Right cardiac atrium (tissue), 5 donors: ENCODE results near the gene OR13C8. TPM values are rescaled to one million over a fixed set of nuclear protein-coding genes. Genes with fewer than 3 reads are reported as not detected.
A peak's percentile ranks its signal among the peaks of the same experiment; 100 is the strongest.
"Not testable (repeated sequence)": the region's sequence is repeated elsewhere in the genome, so short reads cannot be mapped to it uniquely, and the experiment has no call there.

Experiments
- ATAC-seq, 2 donors: fragments of 200-7000 bp; cut with Tn5 transposase; one replicate each; pipeline versions ENCODE4 v1.8.0 to v1.9.1; 2020; ENCODE audit warnings: moderate library complexity in 2 of 2, mild to moderate bottlenecking in 1 of 2
- DNase-seq, 3 donors: peaks; one replicate each; pipeline ENCODE4 v3.0.0-alpha.2; 2020
- H3K27ac ChIP-seq: one replicate; pipeline ENCODE4 v1.5.1; 2013; ENCODE audit warnings: mild to moderate bottlenecking, low read length, control low read depth, moderate library complexity
- H3K27me3 ChIP-seq: one replicate; pipeline ENCODE4 v1.6.1; 2013; ENCODE audit not compliant: control insufficient read depth, insufficient read depth
- H3K4me1 ChIP-seq: one replicate; pipeline ENCODE4 v1.6.1; 2013; ENCODE audit warnings: low read length; ENCODE audit not compliant: control insufficient read depth, insufficient read depth
- H3K4me3 ChIP-seq: one replicate; pipeline ENCODE4 v1.5.1; 2013; ENCODE audit warnings: low read length, control low read depth
- H3K9me3 ChIP-seq: one replicate; pipeline ENCODE4 v1.6.1; 2013; ENCODE audit warnings: low read length; ENCODE audit not compliant: control insufficient read depth
- WGBS: extraction: QIAGEN DNeasy Blood & Tissue Kit; methylation state at CpG from one replicate; pipeline ENCODE4 v1.1.7; 2013; 5-methylcytosine and 5-hydroxymethylcytosine counted together
- intact Hi-C, 4 donors: fragments of 100-400 bp; cut with DNase I; formaldehyde crosslinking; loops; one replicate each; pipeline versions ENCODE4 v1.11.0 to v1.14.0; 2022 to 2023
- polyA plus RNA-seq: library from polyadenylated mRNA; stranded (reverse); fragments of 200-250 nt; gene quantifications from one replicate; pipeline ENCODE4 v1.2.3, GENCODE V29; 2013
- total RNA-seq, 4 donors: library from RNA; stranded (reverse); fragmentation: NEBNext Ultra II Directional; extraction: Animal tissue kit (Norgen Biotek cat#: 25700); gene quantifications; one replicate each; pipeline ENCODE4 v1.2.1, GENCODE V29; 2021
- donor health status: healthy with polysubstance abuse.
- donor health status: DM: no; HTN: yes; CAD: no.
- donor health status: DM: no; HTN: no; CAD: no.
- donor health status: DM: no; HTN: yes; CAD: no; lungs with severe emphysema.
- donor health status: DM: yes; HTN: yes; CAD: no.

Gene OR13C8
- total and polyA plus RNA-seq, 5 donors: not detected

DNA sequence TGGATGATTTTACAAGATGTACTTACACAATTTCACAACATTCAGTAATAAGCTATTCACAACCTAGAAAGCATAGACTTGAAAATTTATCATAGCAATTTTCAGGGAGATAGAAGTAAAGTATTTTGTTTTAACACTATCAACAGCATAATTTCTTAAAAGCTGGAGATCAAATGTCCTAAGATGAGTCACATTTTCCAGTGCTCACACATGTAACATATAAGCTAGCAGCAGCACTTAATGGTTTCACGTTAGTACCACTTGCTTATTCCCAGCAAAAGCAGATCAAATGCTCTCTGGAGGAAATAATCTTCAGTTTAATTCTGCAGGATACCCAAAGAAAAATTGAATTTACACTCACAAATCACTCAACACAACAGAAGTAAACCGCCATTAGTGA, 6.5 kb downstream of the OR13C8 start:
- DNase-seq: no peak
- intact Hi-C loops: no loop called here
- no peaks in the 10 kb centered on the region for H3K4me1 ChIP-seq
- ATAC-seq: no peak
- H3K27ac ChIP-seq: no peak overlapping the region
- WGBS: 60% methylated on average over 2 of the region's 2 CpGs
- H3K9me3 ChIP-seq: no peaks in the 10 kb centered on the region
- H3K27me3 ChIP-seq: no peaks in the 10 kb centered on the region
- H3K4me3 ChIP-seq: no peak overlapping the region

DNA sequence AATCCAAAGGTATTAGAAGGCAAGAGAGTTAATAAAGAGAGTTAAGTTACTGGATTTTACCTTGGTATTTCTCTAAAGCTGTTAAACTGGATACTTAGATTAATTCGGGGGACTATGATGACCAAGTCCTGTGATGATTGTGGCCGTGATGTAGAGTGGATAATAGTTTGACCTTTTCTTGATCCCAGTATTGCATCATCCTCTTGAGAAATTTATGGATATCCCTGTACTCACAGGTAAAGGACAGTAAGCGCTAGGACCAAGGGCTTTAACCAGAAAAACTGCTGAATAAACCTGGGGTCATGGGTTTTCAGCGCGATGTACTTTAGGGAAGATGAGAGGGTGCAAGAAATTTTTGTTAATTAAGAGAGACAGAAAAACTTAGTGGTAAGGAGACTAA, 8.3 kb downstream of the OR13C8 start:
- no peaks in the 10 kb centered on the region for H3K9me3 ChIP-seq
- ATAC-seq: no peak
- H3K4me1 ChIP-seq: no peaks in the 10 kb centered on the region
- intact Hi-C loops: no loop called here
- DNase-seq: no peak
- no peak overlapping the region for H3K27ac ChIP-seq
- H3K4me3 ChIP-seq: no peak overlapping the region
- 78% methylated on average over 5 of the region's 5 CpGs for WGBS
- H3K27me3 ChIP-seq: no peaks in the 10 kb centered on the region

GRCh38 chr9:104580562-104580961, 11.6 kb downstream of the OR13C8 start:
- H3K9me3 ChIP-seq: no peaks in the 10 kb centered on the region
- ATAC-seq: no peak
- intact Hi-C loops: no loop called here
- 86% methylated on average over 1 of the region's 1 CpG for WGBS
- no peaks in the 10 kb centered on the region for H3K4me1 ChIP-seq
- no peak overlapping the region for H3K27ac ChIP-seq
- no peak for DNase-seq
- no peak overlapping the region for H3K4me3 ChIP-seq
- H3K27me3 ChIP-seq: no peaks in the 10 kb centered on the region

GRCh38 chr9:104586496-104587180, 17.7 kb downstream of the OR13C8 start:
- no peaks in the 10 kb centered on the region for H3K27me3 ChIP-seq
- ATAC-seq: peak in 1 of 2 donors; percentile 61
- 57% methylated on average over 1 of the region's 1 CpG for WGBS

GRCh38 chr9:104589626-104590025, 20.7 kb downstream of the OR13C8 start:
- intact Hi-C loops: no loop called here
- 79% methylated on average over 1 of the region's 1 CpG for WGBS
- Histone ChIP-seq H3K4me1 (no peaks in the 10 kb centered on the region), H3K27ac (no peak overlapping the region), H3K9me3 (no peaks in the 10 kb centered on the region), H3K27me3 (no peaks in the 10 kb centered on the region), H3K4me3 (no peak overlapping the region)
- DNase-seq (no peak), ATAC-seq (no peak)

More at GRCh38 chr9:104586496-104587180, 17.7 kb downstream of the OR13C8 start:
- no peak overlapping the region for H3K27ac ChIP-seq
- no peaks in the 10 kb centered on the region for H3K4me1 ChIP-seq
- intact Hi-C loops: no loop called here
- no peak overlapping the region for H3K4me3 ChIP-seq
- no peaks in the 10 kb centered on the region for H3K9me3 ChIP-seq
- peak in 2 of 3 donors; percentile 16 to 19 for DNase-seq

- H3K27ac ChIP-seq, H3K27me3 ChIP-seq, H3K4me1 ChIP-seq, H3K9me3 ChIP-seq, intact Hi-C loops, H3K4me3 ChIP-seq, DNase-seq, ATAC-seq: not testable (repeated sequence)
- whole genome bisulfite sequencing: 75% methylated on average over 3 of the region's 3 CpGs
Measured at GRCh38 chr9:104598749-104599148, 29.8 kb downstream of the OR13C8 start.

DNA sequence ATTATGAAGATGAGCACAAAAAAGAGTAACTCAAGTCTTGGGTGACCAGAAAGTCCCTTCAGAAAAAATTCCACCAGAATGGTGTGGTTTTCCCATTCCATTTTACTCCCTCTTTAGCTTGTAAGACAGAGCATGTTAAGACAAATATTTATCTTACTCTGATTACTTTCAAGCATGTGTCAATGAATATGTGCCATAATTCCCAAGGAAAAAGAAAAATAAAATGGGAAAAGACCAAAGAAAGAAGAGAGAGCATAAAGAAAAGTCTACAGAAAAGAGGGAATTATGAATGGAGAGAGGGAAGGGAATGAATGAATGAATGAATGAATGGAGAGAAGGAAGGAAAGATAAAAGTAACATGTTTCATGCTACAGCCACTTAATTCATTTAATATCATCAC, 30.3 kb downstream of the OR13C8 start, which contains the start of gene OR13C5:
TSS of gene OR13C5 (minus strand) at position 101 of the 400 bp plus-strand sequence. CDS start at position 101, 0 bp downstream.
- H3K9me3 ChIP-seq, H3K4me1 ChIP-seq, H3K27ac ChIP-seq, DNase-seq, ATAC-seq, H3K27me3 ChIP-seq, H3K4me3 ChIP-seq, intact Hi-C loops: not testable (repeated sequence)

- Histone ChIP-seq H3K27me3 (no peaks in the 10 kb centered on the region), H3K4me1 (no peaks in the 10 kb centered on the region), H3K4me3 (no peak overlapping the region), H3K9me3 (no peaks in the 10 kb centered on the region), H3K27ac (no peak overlapping the region)
- WGBS: 69% methylated on average over 3 of the region's 3 CpGs
- ATAC-seq (no peak), DNase-seq (no peak)
- intact Hi-C loops: no loop called here
Measured at GRCh38 chr9:104604801-104605200, 35.8 kb downstream of the OR13C8 start.

- whole genome bisulfite sequencing: 61% methylated on average over 1 of the region's 1 CpG
- H3K27me3 ChIP-seq, H3K4me1 ChIP-seq, intact Hi-C loops, H3K4me3 ChIP-seq, ATAC-seq, H3K27ac ChIP-seq, DNase-seq, H3K9me3 ChIP-seq: not testable (repeated sequence)
Measured at GRCh38 chr9:104605527-104605926, 36.6 kb downstream of the OR13C8 start, which contains the start of gene OR13C2. Gene OR13C2 (minus strand): TSS chr9:104605627. CDS start chr9:104605627, 0 bp downstream.

DNA sequence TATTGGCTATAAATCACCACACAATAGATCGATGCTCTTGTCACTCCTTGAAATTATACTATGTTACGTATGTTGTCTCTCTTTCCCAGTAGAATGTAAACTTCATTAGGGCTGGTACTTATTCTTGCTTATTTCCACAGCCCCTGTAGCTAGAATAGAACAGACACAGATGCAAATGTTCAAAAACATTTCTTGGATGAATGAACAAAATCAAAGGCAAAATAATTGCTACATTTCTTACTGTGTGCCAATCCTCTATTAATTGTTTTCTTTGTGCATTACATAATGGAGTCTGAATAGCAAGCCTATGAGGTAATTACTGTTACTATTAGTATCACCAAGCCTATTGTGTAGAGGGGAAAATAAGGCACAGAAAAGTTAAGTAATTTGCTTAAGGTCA, 37.2 kb downstream of the OR13C8 start:
- intact Hi-C loops: no loop called here
- Histone ChIP-seq H3K27ac (no peak overlapping the region), H3K27me3 (no peaks in the 10 kb centered on the region), H3K4me1 (no peaks in the 10 kb centered on the region), H3K9me3 (no peaks in the 10 kb centered on the region), H3K4me3 (no peak overlapping the region)
- ATAC-seq (no peak), DNase-seq (no peak)
- WGBS: 79% methylated on average over 2 of the region's 2 CpGs

- no peak for DNase-seq
- no peaks in the 10 kb centered on the region for H3K9me3 ChIP-seq
- no peaks in the 10 kb centered on the region for H3K4me1 ChIP-seq
- WGBS: 30% methylated on average over 1 of the region's 1 CpG
- intact Hi-C loops: no loop called here
- no peaks in the 10 kb centered on the region for H3K27me3 ChIP-seq
- H3K4me3 ChIP-seq: no peak overlapping the region
- no peak for ATAC-seq
- H3K27ac ChIP-seq: no peak overlapping the region
Measured at GRCh38 chr9:104608336-104608735, 39.4 kb downstream of the OR13C8 start.

- H3K9me3 ChIP-seq: no peaks in the 10 kb centered on the region
- H3K4me1 ChIP-seq: no peaks in the 10 kb centered on the region
- no peak overlapping the region for H3K27ac ChIP-seq
- WGBS: 72% methylated on average over 2 of the region's 2 CpGs
- no peak for DNase-seq
- no peak for ATAC-seq
- no peak overlapping the region for H3K4me3 ChIP-seq
- intact Hi-C loops: no loop called here
- no peaks in the 10 kb centered on the region for H3K27me3 ChIP-seq
Measured at GRCh38 chr9:104611213-104611612, 42.2 kb downstream of the OR13C8 start.
